Measurements from ENCODE around the gene RFX3.

The RFX3 gene

GRCh38 chr9:3525096-3525835 is 535 bp downstream of the RFX3 start (continued):
- TF ChIP-seq ZNF169 (tag by site-specific recombination; IDR thresholded peaks at IDR 0.05) = no peak

- POLR2A ChIA-PET = no interaction called here
- H3K4me3 ChIP-seq (ENCODE audit: low read depth, low read length) = no peak overlapping the region
Observed at GRCh38 chr9:3521966-3522365, 3.8 kb downstream of the RFX3 start.

GRCh38 chr9:3520564-3520963 is 5.2 kb downstream of the RFX3 start:
- POLR2A ChIA-PET = no interaction called here
- Histone ChIP-seq H3K4me1 (ENCODE audit: control insufficient read depth, insufficient read depth, low read length) (peaks cover 7% of the 10 kb centered on the region), H3K4me3 (ENCODE audit: low read depth, low read length) (no peak overlapping the region), H3K36me3 (ENCODE audit: control insufficient read depth in 2 of 2, insufficient read depth in 1 of 2, low read length in 2 of 2) (no peaks in the 10 kb centered on the region), H3K27ac (ENCODE audit: extremely low read depth, low read depth, low read length) (no peak overlapping the region), H3K9me3 (ENCODE audit: control insufficient read depth, insufficient read depth, low read depth, low read length) (no peaks in the 10 kb centered on the region)
- CTCF ChIA-PET = no interaction called here
- TF ChIP-seq ZNF18 (tag by site-specific recombination; IDR thresholded peaks at IDR 0.05) (no peak), ZNF214 (tag by site-specific recombination; IDR thresholded peaks at IDR 0.05; ENCODE audit: borderline replicate concordance) (no peak), ZNF23 (tag by site-specific recombination; IDR thresholded peaks at IDR 0.05; ENCODE audit: borderline replicate concordance) (no peak), ZNF510 (tag by site-specific recombination; IDR thresholded peaks at IDR 0.05; ENCODE audit: insufficient replicate concordance) (no peak), ZNF341 (tag by site-specific recombination; IDR thresholded peaks at IDR 0.05; ENCODE audit: low read depth) (no peak), ZNF433 (tag by site-specific recombination; IDR thresholded peaks at IDR 0.05; ENCODE audit: low read depth) (no peak), EGR2 (tag by site-specific recombination; IDR thresholded peaks at IDR 0.05; ENCODE audit: low read depth) (no peak)

More at GRCh38 chr9:3521966-3522365, 3.8 kb downstream of the RFX3 start:
- Histone ChIP-seq H3K4me1 (ENCODE audit: control insufficient read depth, insufficient read depth, low read length) (peaks cover 7% of the 10 kb centered on the region), H3K36me3 (ENCODE audit: control insufficient read depth in 2 of 2, insufficient read depth in 1 of 2, low read length in 2 of 2) (no peaks in the 10 kb centered on the region), H3K27ac (ENCODE audit: extremely low read depth, low read depth, low read length) (no peak overlapping the region), H3K9me3 (ENCODE audit: control insufficient read depth, insufficient read depth, low read depth, low read length) (no peaks in the 10 kb centered on the region)
- CTCF ChIA-PET = interaction anchor here (1.1 kb wide), 1 partner anchor 55 kb away, joined by 4 read pairs; no protein-coding TSS in a partner anchor
- no peak for TF ChIP-seq SP7 (tag by site-specific recombination; IDR thresholded peaks at IDR 0.05)
- no peak for TF ChIP-seq ZNF548 (tag by site-specific recombination; IDR thresholded peaks at IDR 0.05)
- no peak for TF ChIP-seq ZFP37 (tag by site-specific recombination; IDR thresholded peaks at IDR 0.05)
- TF ChIP-seq ZNF704 (tag by site-specific recombination; IDR thresholded peaks at IDR 0.05) = no peak
- TF ChIP-seq GLI2 (tag by site-specific recombination; IDR thresholded peaks at IDR 0.05; ENCODE audit: borderline replicate concordance, low read depth) = no peak
- no peak for TF ChIP-seq GFI1B (tag by site-specific recombination; IDR thresholded peaks at IDR 0.05)
- no peak for TF ChIP-seq ZBTB7A (tag by site-specific recombination; IDR thresholded peaks at IDR 0.05; ENCODE audit: low read depth)
- no peak for TF ChIP-seq ZNF114 (tag by site-specific recombination; IDR thresholded peaks at IDR 0.05)
- TF ChIP-seq HIC1 (tag by site-specific recombination; IDR thresholded peaks at IDR 0.05) = no peak
- TF ChIP-seq ZNF48 (tag by site-specific recombination; IDR thresholded peaks at IDR 0.05) = no peak
- TF ChIP-seq INSM2 (tag by site-specific recombination; IDR thresholded peaks at IDR 0.05) = no peak
- no peak for TF ChIP-seq HOXA7 (CRISPR knock-in tag; IDR thresholded peaks at IDR 0.05; ENCODE audit: borderline replicate concordance)
- no peak for TF ChIP-seq ZNF335 (tag by site-specific recombination; conservative IDR thresholded peaks at IDR 0.05)
- no peak for TF ChIP-seq ZSCAN23 (tag by site-specific recombination; IDR thresholded peaks at IDR 0.05)
- no peak for TF ChIP-seq MZF1 (tag by site-specific recombination; IDR thresholded peaks at IDR 0.05; ENCODE audit: borderline replicate concordance)
- TF ChIP-seq ZNF623 (tag by site-specific recombination; IDR thresholded peaks at IDR 0.05) = no peak
- TF ChIP-seq ZNF488 (tag by site-specific recombination; IDR thresholded peaks at IDR 0.05) = no peak
